ENCODE measurements around the gene CALY.
"Not testable (repeated sequence)": the region's sequence is repeated elsewhere in the genome, so short reads cannot be mapped to it uniquely, and the experiment has no call there.

Gene CALY, protein sequence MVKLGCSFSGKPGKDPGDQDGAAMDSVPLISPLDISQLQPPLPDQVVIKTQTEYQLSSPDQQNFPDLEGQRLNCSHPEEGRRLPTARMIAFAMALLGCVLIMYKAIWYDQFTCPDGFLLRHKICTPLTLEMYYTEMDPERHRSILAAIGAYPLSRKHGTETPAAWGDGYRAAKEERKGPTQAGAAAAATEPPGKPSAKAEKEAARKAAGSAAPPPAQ

DNA sequence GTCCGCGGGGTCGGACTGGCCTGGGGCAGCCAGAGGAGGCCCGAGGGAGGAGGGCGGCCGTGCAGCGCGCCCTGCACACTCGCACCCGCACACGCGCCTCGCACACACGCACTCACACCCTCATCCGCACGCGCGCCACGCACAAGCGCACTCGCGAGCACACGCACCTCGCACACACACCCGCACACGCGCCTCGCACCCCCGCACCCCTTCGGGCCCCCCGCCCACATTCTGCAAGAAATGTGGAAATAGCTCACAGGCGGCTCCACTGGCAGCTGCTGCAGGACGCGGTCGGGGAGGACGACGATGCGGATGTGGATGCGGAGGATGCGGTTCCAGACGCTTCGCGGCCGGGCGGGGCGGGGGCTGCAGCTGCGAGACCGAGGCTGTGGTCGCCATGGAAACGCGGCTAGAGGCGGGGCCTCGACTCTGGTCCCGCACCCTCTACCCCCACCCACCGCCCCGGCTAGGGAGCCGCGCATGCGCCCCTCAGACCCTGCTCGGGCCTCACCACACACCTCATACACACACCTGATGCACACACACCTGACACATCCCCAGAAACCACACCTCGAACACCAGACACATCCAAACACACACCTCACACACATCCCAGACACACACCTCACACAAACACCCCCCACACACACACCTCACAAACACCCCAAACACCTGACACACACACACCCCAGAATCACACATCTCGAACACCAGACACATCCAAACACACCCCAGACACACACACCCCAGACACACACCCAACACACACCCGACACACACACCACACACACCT, at the start of gene CALY:
CALY (minus strand) TSS at position 320 of the 793 bp plus-strand sequence. CDS start 7,907 bp downstream, outside the sequence.
- peak in 1 of 2 experiments; percentile 41 for DNase-seq

DNA sequence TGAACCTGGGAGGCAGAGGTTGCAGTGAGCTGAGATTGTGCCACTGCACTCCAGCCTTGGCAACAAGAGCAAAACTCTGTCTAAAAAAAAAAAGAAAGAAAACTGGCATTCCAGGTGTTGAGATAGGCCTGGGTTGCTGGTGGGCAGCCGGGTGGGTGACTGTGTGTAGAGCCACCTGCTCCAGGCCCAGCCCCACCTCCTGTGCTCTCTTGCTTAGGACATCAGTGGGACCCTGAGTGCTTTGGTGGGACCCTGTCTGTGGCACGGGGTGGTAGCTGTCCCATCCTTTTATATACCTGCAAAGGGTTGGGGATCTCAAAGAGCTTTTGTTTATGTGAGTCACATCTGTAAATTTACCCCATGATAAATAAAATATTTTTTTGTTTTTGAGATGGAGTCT, 48.5 kb upstream of the CALY start:
- DNase-seq = no peak

DNA sequence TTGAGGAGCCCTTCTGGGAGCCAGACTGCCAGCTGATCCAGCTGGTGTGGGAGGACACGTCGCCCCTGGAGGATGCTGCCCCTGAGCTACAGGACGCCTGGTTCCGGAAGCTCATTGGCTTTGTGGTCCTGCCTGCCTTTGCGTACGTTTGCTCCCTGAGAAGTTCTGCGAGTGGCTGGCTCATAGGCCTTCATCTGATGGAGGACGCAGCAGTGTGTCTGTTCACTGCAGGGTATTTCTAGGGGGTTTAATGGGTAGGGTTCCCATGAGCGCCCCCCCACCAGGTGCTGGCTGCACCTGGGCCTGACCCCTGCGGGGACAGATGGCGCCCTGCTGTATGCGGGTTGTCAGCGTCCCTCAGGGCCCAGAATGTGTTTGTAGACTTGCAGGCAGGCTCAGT, 47.4 kb upstream of the CALY start:
- DNase-seq = no peak

DNA sequence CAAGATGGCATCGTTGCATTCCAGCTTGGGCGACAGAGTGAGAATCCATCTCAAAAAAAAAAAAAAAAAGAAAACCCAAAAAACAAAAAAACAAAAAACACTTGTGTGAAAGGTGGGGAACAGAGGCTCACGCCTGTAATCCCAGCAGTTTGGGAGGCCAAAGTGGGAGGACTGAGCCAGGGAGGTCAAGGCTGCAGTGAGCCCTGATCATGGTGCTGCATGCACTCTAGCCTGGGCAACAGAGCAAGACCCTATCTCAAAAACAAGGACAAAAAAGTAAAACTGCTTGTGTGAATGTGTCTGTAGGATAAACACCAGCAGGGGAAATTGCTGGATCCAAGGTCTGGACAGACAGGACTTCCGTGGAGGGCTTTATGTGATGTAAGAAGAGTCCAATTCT, 46.9 kb upstream of the CALY start:
- DNase-seq = no peak

DNA sequence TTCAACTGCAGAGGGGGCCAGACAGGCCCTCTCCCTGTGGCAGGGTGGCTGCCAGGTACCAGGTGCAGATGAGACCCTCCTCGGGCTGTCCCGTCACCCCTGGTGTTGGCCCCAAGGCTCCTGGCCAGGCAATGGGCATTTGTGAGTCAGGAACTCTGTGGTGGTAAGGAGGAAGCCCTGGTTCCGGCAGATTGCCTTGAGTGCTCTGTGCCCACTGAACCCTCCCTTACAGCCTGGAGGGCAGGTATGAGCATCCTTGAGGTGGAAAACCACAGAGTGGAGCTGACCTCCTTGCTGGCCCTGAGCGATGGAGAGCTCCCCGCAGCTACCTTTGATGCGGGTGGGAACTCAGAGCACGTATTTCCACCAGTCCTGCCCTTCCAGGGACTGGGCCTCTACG, 44.3 kb upstream of the CALY start:
- no peak for DNase-seq

DNA sequence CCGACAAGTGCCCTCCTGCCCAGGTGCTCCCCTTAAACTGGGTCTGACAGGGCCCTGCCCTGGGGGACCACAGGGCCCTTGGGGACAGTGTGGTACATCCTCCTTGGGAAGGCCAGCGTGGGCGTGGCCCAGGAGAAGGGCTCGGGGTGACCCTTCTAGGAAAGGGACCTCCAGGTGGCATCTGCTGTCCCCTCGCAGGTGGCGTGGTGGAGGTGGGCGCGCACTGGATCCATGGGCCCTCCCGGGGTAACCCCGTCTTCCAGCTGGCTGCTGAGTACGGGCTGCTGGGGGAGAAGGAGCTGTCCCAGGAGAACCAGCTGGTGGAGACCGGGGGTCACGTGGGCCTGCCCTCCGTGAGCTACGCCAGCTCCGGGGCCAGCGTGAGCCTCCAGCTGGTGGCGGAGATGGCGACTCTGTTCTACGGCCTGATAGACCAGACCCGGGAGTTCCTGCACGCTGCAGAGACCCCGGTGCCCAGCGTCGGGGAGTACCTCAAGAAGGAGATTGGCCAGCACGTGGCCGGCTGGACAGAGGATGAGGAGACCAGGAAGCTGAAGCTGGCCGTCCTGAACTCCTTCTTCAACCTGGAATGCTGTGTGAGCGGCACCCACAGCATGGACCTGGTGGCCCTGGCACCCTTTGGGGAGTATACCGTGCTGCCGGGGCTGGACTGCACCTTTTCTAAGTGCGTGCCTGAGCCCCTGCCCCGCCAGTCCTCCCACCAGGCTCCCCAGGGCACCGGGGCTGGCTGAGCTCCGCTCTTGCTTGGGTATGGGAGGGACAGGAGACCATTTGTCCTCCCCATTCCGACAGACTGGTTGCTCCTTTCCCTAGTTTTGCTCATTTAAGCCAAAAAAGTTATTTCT, 43.3 kb upstream of the CALY start:
- DNase-seq = peak in 1 of 2 experiments; percentile 33

DNA sequence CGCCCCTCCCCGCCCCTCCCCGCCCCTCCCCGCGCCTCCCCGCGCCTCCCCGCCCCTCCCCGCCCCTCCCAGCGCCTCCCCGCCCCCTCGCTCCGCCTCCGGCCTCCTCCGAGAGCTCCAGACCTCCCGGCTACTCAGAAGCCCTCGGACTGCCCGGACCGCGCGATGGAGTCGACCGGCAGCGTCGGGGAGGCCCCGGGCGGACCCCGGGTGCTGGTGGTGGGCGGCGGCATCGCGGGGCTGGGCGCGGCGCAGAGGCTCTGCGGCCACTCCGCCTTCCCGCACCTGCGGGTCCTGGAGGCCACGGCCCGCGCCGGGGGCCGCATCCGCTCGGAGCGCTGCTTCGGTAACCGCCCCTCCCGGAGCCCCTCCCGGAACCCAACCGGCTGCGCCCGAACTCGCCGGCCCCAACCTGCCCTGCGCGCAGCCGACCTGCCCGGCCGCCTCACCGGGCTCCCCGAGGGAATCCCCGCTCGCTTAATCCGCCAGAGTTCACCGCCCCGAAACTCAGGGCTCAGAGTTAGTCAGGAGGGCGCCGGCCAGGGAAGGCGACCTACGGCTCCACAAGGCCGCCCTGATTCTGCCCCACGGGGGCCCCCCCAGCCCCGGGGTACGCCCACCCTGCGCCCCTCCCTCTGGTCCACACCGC, 42.6 kb upstream of the CALY start, which contains the start of gene PAOX:
PAOX (plus strand) TSS at position 111 of the 649 bp plus-strand sequence; CDS start at position 166, 55 bp downstream.
- DNase-seq = peak in 1 of 2 experiments; percentile 45

DNA sequence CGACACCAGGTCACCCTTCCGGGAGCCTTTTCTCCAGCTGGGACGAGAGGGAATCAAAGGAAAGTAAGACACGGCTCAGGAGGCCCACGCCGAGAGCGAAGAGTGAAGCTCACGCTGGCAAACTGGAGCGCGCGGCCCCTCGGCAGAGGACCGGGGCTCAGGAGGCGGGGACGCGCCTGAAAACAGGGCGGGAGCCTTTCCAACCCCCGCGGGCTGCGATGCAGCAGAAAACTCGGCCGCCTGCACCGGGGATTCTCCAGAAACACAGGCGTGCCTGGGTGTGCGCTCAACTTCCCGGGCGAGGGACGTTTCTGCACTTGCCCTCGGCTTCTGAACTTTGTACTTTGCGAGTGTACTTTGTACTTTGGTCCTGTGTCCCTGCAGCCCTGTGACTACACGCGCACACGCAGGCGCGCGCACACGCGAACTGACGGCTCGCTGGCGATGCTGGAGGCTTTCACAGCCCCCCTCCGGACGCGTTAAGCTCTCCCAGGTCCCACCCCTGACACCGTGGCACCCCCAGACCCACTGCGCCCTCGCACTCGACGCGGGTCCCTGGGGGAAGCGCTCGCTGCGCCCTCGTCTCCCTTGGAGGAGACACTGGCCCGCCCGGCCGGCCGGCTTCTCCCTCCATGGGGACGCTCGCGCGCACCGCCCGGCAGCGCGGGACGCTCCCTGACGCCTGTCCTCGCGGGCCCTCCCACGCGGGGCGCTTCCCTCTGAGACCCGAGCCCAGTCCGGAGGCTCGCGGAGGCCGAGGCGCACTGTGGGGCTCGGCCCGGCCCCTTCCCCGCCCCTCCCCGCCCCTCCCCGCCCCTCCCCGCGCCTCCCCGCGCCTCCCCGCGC, 41.8 kb upstream of the CALY start:
- DNase-seq = peak in 1 of 2 experiments; percentile 70

DNA sequence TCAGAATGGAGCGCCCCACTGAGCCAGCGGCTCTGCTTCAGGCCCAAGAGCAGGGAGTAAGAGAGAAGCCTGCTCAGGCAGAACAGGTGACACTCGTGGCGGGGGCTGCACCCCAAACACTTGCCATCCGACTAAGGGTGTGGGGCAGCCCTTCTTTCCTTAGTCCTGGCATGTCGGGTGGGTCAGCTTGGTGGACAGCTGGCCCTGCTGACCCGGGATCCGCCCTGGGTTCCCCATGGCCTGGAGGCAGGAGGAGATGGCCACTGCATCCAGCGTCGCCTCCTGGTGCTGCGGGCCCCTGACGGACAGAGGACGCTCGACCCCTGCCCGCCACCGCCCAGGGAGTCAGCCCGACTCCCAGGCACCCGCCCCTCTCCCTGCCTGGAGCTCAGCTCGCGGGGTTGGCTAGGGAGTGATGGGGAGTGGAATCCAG, 41.1 kb upstream of the CALY start:
- DNase-seq = no peak

DNA sequence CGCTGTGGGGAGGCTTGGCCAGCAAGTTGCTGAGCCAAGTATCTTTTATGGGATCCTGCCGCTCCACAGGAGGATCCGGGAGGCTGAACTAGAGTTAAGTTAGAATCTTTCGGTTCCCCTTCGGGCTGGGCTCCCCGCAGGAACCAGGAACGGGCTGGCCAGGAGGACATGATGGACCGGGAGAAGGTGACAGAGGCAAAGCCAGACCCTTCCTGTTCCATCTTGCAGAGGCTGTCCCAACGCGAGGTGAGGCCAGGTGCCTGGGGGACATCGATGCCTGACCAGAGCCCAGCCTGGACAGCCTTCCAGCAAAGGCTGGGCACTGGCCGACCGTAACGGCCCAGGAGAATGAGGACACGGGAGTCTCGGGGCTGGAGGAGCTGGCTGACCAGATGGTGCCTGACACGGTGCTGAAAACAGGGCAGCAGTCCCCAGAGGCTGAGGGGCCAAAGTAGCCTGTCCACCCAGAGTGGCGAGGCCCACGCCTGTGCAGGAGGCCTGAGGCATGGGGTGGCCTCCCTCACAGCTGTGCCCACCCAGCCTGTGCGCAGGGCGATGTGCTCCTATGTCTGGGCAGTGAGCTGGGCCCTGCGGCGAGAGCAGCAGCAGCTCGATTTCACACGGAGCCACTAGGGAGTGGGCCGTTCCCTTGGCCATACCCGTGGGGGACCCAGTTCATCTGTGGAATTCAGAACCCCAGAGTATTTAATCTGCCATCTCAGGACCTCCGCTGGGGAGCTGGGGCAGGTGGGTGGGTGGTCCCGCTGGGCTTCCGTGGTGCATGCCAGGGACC, 40.5 kb upstream of the CALY start:
- no peak for DNase-seq

DNA sequence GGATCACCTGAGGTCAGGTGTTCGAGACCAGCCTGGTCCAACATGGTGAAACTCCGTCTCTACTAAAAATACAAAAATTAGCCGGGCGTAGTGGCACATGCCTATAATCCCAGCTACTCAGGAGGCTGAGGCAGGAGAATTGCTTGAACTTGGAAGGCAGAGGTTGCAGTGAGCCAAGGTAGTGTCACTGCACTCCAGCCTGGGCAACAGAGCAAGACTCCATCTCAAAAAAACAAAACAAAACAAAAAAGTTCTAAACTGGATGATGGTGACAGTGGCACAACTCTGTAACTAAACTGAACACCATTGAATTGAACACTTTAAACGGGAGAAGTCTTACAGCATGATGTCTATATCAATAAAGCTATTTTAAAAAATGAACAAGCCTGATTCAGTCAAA, 39.5 kb upstream of the CALY start:
- DNase-seq = not testable (repeated sequence)

DNA sequence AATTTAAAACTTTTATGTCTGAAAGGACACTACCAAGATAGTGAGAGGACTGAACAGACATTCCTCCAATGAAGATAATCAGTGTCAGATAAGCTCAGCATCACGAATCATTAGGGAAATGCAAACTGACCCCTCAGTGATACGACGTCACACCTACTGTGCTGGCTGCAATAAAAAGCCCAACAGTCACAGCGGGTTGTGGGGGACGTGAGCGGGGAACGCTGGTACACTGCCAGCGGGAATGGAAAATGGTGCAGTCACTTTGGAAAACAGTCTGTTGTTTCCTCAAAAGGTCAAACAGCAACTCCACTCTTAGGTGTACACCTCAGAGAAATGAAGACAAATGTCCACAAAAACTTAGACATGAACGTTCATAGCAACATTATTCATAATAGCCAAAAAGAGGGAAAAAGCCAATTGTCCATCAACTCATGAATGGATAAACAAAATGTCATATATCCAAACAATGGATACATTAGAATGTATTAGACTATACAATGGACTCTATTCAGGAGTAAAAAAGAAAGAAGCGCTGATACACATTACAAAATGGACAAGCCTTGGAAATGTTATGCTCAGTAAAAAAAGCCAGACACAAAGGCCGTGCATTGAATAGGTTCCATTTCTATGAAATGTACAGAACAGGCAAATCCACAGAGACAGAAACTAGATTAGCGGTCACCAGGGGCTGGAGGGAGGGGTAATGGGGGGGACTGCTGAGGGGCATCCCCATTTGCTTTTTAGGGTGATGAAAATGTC, 38.8 kb upstream of the CALY start:
- DNase-seq = no peak

DNA sequence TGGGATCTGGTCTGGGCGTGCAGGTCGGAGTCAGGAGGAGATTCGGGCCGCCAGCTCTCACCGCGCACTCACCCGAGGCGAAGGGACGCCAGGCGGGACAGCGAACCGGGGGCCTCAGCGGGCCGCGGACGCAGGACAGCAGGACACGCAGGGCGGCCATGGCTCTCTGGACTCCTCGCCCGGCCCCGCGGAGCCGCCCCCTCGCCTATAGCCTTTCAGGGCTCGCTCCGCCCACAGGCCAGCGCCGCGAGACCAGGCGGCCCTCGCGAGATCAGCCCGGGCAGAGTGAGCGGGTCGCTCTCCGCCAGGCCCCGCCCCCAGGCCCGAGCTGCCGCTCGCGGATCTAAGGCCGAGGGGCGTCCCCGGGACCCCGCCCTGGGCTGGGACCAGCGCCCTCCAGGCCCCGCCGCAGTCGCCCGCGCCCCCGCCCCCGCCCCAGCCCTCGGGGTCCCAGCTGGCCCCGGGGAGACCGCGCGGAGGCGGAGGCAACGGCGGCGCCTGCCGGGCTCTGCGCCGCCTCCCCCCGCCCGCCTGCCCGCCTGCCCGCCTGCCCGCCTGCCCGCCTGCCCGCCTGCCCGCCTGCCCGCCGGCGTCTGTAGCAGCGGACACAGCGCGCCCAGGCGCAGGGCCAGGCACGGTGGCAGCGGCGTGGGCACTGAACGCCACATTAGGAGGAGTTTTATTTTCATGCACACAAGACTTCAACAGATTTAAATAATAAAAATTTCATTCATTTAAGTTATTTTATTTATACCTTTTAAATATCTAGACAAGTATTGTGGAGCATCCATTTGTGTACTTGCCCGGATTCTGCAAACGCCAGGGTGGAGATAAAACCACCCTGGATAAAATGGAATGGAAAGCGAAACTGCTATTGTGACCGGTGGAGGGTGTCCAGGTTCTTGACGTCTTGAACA, 36.7 kb upstream of the CALY start, which contains the start of gene ECHS1:
ECHS1 (minus strand) TSS at position 181 of the 917 bp plus-strand sequence; CDS start at position 160, 21 bp downstream.
- peak; percentile 33 to 93 for DNase-seq

DNA sequence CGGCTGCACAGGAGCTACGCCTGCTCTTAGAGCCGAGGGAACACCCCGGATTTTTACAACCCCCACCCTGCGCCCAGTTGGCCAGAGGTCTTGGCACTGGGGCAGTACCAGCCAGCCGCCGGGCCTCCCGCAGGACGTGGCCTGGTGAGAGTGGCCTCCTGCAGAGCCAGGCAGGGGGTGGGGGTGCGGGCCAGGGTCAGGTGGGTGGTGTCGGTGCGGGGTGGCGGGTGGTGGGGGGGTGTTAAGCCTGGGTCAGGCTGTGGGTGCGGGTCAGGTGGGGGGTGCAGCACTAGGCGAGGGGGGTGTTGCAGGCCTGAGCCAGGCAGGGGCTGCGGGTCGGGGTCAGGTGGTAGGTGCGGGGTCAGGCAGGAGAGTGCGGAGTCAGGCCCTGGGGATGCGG, 35.8 kb upstream of the CALY start:
- no peak for DNase-seq

DNA sequence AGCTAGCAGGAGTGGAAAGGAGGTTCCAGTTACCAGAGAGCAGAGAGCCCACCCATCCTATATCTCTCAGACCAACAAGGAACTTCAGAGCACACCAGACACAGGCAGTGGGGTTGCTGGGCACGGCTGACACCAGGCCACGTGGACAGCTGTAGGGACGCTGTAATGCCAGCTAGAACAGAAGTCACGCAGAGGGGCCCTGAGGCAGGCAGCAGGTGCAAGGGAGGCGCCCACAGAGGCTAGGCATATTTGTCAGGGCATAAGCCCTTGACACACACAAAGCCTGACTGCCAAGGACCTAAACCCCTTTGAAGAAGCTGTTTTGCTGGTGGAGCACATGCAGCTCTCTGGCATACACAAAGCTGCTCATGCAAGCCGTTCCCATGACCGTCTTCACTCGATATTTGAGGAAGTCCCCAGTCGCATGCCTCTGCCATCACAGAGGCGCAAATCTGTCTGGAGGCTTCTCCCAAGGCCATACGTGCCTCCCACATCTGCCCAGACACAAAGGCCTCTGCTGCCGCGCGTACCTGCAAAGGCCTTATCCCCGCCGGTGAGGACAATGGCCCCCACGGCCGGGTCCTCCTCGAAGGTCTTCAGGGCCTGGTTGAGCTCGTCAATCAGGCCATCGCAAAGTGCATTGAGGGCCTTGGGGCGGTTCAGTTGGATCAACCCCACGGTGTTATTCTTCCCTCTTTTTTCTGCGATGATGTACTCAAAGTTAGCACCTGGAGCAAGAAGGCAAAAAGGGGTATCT, 33.5 kb upstream of the CALY start:
- no peak for DNase-seq

DNA sequence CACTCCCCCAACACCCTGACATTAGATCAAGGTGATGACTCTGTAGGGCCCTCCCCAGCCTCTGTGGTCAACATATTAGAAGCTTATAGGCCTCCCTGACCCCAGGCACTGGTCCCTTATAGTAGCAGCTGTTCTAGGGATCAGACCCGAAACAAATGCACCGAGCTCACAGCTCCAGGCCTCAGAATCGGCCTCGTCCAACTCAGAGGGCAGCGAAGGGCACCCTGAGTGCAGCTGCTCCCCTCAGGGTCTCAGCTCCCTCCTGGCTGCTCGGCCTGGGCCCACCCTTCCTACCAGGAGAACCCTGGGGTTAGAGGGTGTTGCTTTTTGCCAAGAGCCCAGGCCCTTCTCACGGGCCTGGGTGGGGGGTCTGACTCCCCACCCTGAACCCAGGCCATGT, 31.5 kb upstream of the CALY start:
- no peak for DNase-seq

DNA sequence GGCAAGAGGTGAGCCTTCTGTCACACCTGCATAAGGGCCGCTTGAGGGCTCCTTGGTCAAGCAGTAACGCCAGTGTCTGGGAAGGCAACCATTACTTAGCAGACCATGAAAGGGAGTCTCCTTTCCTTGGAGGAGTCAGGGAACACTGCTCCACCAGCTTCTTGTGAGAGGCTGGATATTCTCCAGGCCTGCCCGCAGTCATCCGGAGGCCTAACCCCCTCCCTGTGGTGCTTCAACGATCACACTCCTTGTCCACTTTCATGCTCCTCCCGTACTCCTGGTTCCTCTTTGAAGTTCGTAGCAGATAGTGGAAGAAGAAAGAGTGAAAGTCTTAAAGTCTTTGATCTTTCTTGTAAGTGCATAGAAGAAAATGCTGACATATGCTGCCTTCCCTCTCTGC, 30.8 kb upstream of the CALY start:
- DNase-seq = not testable (repeated sequence)

DNA sequence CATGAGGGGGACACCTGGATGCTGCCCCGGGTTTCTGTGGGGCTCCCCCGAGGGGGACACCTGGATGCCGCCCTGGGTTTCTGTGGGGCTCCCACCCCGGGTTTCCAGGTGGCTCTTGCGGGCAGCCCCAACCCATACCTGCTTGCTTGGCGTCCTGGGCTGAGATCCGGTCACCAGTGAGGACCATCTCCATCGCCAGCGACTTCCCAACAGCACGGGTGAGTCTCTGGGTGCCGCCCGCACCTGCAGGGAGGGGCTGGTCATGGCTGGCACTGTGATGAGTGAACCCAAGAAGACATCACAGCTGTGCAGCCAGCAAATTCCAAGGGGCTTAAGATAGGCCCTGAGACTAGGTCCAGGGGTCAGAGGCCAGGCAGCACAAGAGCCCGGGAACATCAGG, 30.1 kb upstream of the CALY start:
- DNase-seq = no peak
